ENCODE results near the gene TEX264.

DNA sequence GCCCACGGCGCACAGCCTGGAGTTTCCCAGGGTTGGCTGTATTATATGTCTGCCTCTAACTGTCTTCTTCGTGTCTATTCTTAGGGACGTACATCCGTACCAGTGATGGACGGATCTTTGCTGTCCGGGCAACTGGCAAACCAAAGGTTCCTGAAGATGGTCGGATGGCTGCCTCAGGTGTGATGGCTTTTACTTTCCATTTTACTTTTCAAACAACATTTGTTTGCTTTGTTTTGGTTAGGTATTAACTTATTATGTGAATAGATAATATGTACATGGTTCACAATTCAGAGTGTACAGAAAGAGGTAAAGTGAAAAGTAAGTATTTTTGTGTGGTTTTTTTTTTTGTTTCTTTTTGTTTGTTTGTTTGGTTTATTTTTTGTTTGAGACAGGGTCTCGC, 11.1 kb upstream of the TEX264 start:
- no peak for TF ChIP-seq EZH2 (IDR thresholded peaks at IDR 0.05; ENCODE audit: borderline replicate concordance, insufficient read depth, low read length, poor library complexity, severe bottlenecking)
- TF ChIP-seq, protein P1, sequence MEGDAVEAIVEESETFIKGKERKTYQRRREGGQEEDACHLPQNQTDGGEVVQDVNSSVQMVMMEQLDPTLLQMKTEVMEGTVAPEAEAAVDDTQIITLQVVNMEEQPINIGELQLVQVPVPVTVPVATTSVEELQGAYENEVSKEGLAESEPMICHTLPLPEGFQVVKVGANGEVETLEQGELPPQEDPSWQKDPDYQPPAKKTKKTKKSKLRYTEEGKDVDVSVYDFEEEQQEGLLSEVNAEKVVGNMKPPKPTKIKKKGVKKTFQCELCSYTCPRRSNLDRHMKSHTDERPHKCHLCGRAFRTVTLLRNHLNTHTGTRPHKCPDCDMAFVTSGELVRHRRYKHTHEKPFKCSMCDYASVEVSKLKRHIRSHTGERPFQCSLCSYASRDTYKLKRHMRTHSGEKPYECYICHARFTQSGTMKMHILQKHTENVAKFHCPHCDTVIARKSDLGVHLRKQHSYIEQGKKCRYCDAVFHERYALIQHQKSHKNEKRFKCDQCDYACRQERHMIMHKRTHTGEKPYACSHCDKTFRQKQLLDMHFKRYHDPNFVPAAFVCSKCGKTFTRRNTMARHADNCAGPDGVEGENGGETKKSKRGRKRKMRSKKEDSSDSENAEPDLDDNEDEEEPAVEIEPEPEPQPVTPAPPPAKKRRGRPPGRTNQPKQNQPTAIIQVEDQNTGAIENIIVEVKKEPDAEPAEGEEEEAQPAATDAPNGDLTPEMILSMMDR (IDR thresholded peaks at IDR 0.05; ENCODE audit: poor library complexity, severe bottlenecking), result no peak
- TF ChIP-seq POLR2AphosphoS5 (IDR thresholded peaks at IDR 0.05), result no peak
- TF ChIP-seq EP300 (conservative IDR thresholded peaks at IDR 0.05; ENCODE audit: poor library complexity, severe bottlenecking), result no peak
- TF ChIP-seq REST (IDR thresholded peaks at IDR 0.05; ENCODE audit: borderline replicate concordance), result no peak
- no peak for TF ChIP-seq MXI1 (conservative IDR thresholded peaks at IDR 0.05; ENCODE audit: poor library complexity, severe bottlenecking)
- no peak for TF ChIP-seq SMC3 (conservative IDR thresholded peaks at IDR 0.05; ENCODE audit: poor library complexity)
- TF ChIP-seq TAF1 (IDR thresholded peaks at IDR 0.05; ENCODE audit: low read depth), result no peak
- no peak for TF ChIP-seq RAD21 (conservative IDR thresholded peaks at IDR 0.05)
